DND-41 (cell line): Measurements from ENCODE around the gene FOXD1.

ENCODE experiments used
- ATAC-seq: fragments of 200-7000 bp; cut with Tn5 transposase; 3 replicates; pipeline ENCODE4 v1.9.1; 2021; ENCODE audit warnings: low read depth; ENCODE audit not compliant: insufficient read depth
- DNase-seq: peaks from one replicate; pipeline ENCODE4 v3.0.0-alpha.2; 2020
- H2AFZ ChIP-seq: 2 replicates; pipeline ENCODE4 v1.6.0; 2012; ENCODE audit warnings: low read depth, low read length
- H3K27ac ChIP-seq: 2 replicates; pipeline ENCODE4 v1.5.1; 2012; ENCODE audit warnings: low read length, inconsistent platforms
- H3K27me3 ChIP-seq: fragments of 200-600 bp; sonication (generic); 2 replicates; pipeline ENCODE4 v1.6.0; 2012; ENCODE audit warnings: low read length, mild to moderate bottlenecking, inconsistent platforms; ENCODE audit not compliant: insufficient read depth, poor library complexity
- H3K36me3 ChIP-seq: 2 replicates; pipeline ENCODE4 v1.5.1; 2012; ENCODE audit warnings: low read length, inconsistent platforms; ENCODE audit not compliant: insufficient read depth
- H3K4me1 ChIP-seq: 2 replicates; pipeline ENCODE4 v1.5.1; 2012; ENCODE audit warnings: mild to moderate bottlenecking, low read length; ENCODE audit not compliant: insufficient read depth
- H3K4me2 ChIP-seq: 2 replicates; pipeline ENCODE4 v1.6.0; 2012; ENCODE audit warnings: mild to moderate bottlenecking, moderate library complexity, low read length, inconsistent platforms; ENCODE audit not compliant: insufficient read depth
- H3K4me3 ChIP-seq, 2 experiments: fragments of 200-600 bp in 1 of 2; shearing (Covaris generic) in 1 of 2; 2 replicates each; pipeline ENCODE4 v1.5.1; 2012 to 2016; ENCODE audit warnings: inconsistent platforms in 2 of 2, low read length in 2 of 2, mild to moderate bottlenecking in 2 of 2, low read depth in 1 of 2, moderate library complexity in 1 of 2
- H3K79me2 ChIP-seq: 2 replicates; pipeline ENCODE4 v1.6.0; 2012; ENCODE audit warnings: low read length, inconsistent platforms; ENCODE audit not compliant: insufficient read depth
- H3K9ac ChIP-seq: 2 replicates; pipeline ENCODE4 v1.6.0; 2012; ENCODE audit warnings: low read depth, mild to moderate bottlenecking, inconsistent platforms, low read length, moderate library complexity
- H3K9me3 ChIP-seq: 2 replicates; pipeline ENCODE4 v1.5.1; 2012; ENCODE audit warnings: low read length, moderate library complexity, mild to moderate bottlenecking, inconsistent platforms; ENCODE audit not compliant: insufficient read depth, severe bottlenecking
- H4K20me1 ChIP-seq: 2 replicates; pipeline ENCODE4 v1.6.0; 2012; ENCODE audit warnings: low read length; ENCODE audit not compliant: insufficient read depth
- EZH2 ChIP-seq: IDR thresholded peaks from 3 replicates; pipeline ENCODE4 v1.6.1; 2012; ENCODE audit warnings: borderline replicate concordance, low read depth, mild to moderate bottlenecking, moderate library complexity, low read length, inconsistent platforms; ENCODE audit not compliant: severe bottlenecking
- TF ChIP-seq, protein P1 (sequence below): IDR thresholded peaks from 2 replicates; pipeline ENCODE4 v1.5.1; 2012; ENCODE audit warnings: borderline replicate concordance, low read length, moderate library complexity, mild to moderate bottlenecking; ENCODE audit not compliant: poor library complexity, severe bottlenecking; ENCODE audit errors: extremely low read depth

The FOXD1 gene

DNA sequence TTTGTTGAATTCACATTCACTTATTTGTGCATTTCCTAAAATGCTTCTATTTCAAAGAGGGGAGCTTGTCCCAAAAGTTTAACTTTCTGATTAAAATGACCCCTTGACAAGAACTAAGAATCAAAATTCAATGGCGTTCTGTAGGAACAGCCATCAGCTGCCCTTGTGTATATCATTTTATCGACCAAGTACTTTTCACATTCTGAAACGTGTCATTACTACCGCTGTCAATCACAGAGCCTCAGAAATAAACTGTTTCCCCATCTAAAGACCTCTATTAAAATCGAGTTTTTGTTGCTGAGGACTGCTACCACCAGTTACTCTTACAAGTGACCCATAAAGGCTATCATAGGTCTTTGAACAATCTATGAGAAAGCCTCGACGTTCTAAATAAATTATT lies 1.6 kb upstream of the FOXD1 start:
- no peaks in the 10 kb centered on the region for H3K79me2 ChIP-seq
- no peak overlapping the region for H3K4me2 ChIP-seq
- H3K4me1 ChIP-seq: no peaks in the 10 kb centered on the region
- ATAC-seq: no peak
- H3K9me3 ChIP-seq: no peaks in the 10 kb centered on the region
- TF ChIP-seq, protein P1, sequence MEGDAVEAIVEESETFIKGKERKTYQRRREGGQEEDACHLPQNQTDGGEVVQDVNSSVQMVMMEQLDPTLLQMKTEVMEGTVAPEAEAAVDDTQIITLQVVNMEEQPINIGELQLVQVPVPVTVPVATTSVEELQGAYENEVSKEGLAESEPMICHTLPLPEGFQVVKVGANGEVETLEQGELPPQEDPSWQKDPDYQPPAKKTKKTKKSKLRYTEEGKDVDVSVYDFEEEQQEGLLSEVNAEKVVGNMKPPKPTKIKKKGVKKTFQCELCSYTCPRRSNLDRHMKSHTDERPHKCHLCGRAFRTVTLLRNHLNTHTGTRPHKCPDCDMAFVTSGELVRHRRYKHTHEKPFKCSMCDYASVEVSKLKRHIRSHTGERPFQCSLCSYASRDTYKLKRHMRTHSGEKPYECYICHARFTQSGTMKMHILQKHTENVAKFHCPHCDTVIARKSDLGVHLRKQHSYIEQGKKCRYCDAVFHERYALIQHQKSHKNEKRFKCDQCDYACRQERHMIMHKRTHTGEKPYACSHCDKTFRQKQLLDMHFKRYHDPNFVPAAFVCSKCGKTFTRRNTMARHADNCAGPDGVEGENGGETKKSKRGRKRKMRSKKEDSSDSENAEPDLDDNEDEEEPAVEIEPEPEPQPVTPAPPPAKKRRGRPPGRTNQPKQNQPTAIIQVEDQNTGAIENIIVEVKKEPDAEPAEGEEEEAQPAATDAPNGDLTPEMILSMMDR: no peak
- TF ChIP-seq EZH2: no peak
- no peak overlapping the region for H3K4me3 ChIP-seq
- no peak for DNase-seq
- H3K27ac ChIP-seq: no peak overlapping the region
- H3K36me3 ChIP-seq: no peaks in the 10 kb centered on the region
- peaks cover 11% of the 10 kb centered on the region for H3K27me3 ChIP-seq
- no peaks in the 10 kb centered on the region for H4K20me1 ChIP-seq
- no peak overlapping the region for H2AFZ ChIP-seq
- H3K9ac ChIP-seq: no peak overlapping the region

DNA sequence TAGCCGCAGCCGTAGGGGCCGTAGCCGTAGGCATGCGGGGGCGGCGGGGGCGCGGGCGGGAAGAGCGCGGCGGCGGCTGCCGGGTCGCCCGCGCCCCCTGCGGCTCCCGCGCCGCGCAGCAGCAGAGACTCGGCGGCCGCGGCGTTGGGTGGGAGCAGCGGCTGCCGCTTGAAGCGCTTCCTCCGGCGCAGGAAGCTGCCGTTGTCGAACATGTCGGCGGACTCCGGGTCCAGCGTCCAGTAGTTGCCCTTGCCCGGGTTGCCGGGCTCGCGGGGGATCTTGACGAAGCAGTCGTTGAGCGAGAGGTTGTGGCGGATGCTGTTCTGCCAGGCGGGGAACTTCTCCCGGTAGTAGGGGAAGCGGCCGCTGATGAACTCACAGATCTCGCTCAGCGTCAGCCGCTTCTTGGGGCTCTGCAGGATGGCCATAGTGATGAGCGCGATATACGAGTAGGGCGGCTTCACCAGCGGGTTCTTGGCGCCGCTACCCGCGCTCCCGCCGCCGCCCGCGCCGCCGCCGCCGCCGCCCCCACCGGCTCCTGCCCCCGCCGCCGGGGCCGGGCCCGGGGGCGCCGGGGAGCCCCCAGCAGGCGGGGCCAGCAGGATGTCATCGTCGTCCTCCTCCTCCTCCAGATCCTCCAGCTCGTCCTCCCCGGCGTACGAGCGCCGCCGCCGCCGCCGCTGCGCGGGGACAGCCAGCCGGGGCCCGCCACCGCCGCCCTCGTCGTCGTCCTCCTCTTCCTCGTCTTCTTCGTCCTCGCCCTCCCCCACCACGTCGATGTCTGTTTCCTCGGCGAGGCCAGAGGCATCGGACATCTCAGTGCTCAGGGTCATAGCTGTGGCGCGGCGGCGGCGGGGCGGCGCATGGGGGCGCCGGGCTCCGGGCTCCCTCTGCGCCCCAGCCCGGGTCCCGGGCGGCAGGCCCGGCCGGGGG lies 781 bp downstream of the FOXD1 start:
- TF ChIP-seq, protein P1: no peak
- TF ChIP-seq EZH2: no peak
- H3K27me3 ChIP-seq: peaks cover 2% of the 10 kb centered on the region
- no peaks in the 10 kb centered on the region for H3K4me1 ChIP-seq
- DNase-seq: no peak
- H3K4me3 ChIP-seq: no peak overlapping the region
- no peak for ATAC-seq
- no peaks in the 10 kb centered on the region for H3K9me3 ChIP-seq
- H2AFZ ChIP-seq: no peak overlapping the region
- no peak overlapping the region for H3K4me2 ChIP-seq
- no peak overlapping the region for H3K27ac ChIP-seq
- H3K9ac ChIP-seq: no peak overlapping the region
- H4K20me1 ChIP-seq: no peaks in the 10 kb centered on the region
- no peaks in the 10 kb centered on the region for H3K36me3 ChIP-seq
- no peaks in the 10 kb centered on the region for H3K79me2 ChIP-seq

DNA sequence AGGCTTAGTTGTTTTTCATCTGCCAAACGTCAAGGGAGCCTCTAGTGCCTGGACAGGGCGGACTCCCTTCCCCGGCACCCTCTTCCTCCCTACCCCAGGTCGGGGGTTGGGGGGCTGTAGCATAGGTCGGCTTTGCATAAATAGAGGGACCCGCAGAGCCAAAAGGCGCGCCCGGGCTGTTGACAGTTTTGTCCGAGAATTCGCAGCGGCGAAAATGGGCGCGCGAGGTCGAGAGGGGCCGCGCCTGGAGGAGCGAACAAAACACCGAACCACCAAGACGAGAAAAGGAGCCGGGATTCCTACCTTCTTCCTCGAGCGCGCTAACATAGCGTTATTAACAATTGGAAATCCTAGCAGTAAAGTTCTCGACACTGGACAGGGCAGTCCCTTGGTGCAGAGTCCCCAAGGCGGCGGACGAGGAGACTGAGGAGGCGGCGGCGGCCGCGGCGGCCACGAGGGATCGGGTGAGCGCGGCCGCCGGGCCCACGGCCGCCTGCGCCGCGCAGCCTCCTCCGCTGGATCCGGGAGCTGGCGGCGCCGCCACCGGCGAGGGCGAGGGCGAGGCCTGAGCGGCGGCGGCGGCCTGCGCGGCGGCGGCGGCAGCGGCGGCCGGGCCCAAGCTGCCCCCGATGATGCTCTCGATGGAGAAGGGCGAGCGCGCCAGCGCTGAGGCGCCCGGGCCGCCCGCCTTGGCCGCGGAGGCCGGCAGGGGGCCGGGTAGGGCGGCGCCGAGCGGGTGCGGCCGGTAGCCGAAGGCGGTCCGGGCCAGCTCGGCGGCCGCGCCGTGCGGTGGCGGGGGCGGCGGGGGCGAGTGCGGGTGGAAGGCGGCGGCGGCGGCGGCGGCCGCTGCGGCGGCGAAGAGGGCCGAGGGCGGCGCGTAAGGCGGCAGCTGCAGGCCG lies 1.7 kb downstream of the FOXD1 start:
- H4K20me1 ChIP-seq: no peaks in the 10 kb centered on the region
- H2AFZ ChIP-seq: no peak overlapping the region
- H3K27ac ChIP-seq: no peak overlapping the region
- no peak overlapping the region for H3K4me3 ChIP-seq
- no peaks in the 10 kb centered on the region for H3K4me1 ChIP-seq
- no peaks in the 10 kb centered on the region for H3K79me2 ChIP-seq
- peaks cover 8% of the 10 kb centered on the region for H3K27me3 ChIP-seq
- H3K4me2 ChIP-seq: no peak overlapping the region
- H3K36me3 ChIP-seq: no peaks in the 10 kb centered on the region
- no peak overlapping the region for H3K9ac ChIP-seq
- TF ChIP-seq EZH2: no peak
- TF ChIP-seq, protein P1: no peak
- DNase-seq (no peak), ATAC-seq (no peak)
- no peaks in the 10 kb centered on the region for H3K9me3 ChIP-seq
